ENCODE measurements around the gene NCLN.

GRCh38 chr19:3160219-3160618 is 25.5 kb upstream of the NCLN start:
- TF ChIP-seq, protein P1, sequence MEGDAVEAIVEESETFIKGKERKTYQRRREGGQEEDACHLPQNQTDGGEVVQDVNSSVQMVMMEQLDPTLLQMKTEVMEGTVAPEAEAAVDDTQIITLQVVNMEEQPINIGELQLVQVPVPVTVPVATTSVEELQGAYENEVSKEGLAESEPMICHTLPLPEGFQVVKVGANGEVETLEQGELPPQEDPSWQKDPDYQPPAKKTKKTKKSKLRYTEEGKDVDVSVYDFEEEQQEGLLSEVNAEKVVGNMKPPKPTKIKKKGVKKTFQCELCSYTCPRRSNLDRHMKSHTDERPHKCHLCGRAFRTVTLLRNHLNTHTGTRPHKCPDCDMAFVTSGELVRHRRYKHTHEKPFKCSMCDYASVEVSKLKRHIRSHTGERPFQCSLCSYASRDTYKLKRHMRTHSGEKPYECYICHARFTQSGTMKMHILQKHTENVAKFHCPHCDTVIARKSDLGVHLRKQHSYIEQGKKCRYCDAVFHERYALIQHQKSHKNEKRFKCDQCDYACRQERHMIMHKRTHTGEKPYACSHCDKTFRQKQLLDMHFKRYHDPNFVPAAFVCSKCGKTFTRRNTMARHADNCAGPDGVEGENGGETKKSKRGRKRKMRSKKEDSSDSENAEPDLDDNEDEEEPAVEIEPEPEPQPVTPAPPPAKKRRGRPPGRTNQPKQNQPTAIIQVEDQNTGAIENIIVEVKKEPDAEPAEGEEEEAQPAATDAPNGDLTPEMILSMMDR (IDR thresholded peaks at IDR 0.05): no peak
- TF ChIP-seq POLR2A (IDR thresholded peaks at IDR 0.05): no peak
